ENCODE measurements around the gene TMEM200A.

DNA sequence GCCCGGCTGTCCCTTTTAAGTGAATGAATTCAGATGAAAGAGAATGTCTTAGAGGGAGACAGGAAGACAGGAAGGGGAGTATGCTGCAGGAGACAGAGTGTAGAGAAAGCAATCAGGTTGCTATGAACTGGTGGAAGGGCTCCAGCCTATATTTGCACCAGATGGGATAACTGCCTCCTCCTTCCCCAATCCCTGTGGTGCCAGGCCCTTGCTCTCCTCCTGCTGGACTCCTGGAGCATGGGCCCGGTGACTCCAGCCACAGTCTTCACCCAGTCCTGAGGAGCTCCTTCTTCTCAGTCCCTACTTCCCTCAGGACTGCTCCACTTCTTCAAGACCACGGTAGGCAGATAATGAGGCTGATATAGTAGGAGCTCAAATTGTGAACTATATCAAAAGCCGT, 91.8 kb downstream of the TMEM200A start:
- TF ChIP-seq POLR2A (IDR thresholded peaks at IDR 0.05; ENCODE audit: low read depth, low read length) (no peak), POLR2AphosphoS5 (IDR thresholded peaks at IDR 0.05; ENCODE audit: low read depth, low read length) (no peak), TAF1 (IDR thresholded peaks at IDR 0.05; ENCODE audit: borderline replicate concordance, low read depth, low read length) (no peak)

Data from GM12892 (cell line).